OCI-M1 (cell line): ENCODE data around the gene SCARB1.
A peak's percentile ranks its signal among the peaks of the same experiment; 100 is the strongest.

Source experiments
- DNase-seq: peaks from one replicate; lab custom pipeline; 2025; lab: John Stamatoyannopoulos, UW

The SCARB1 gene

GRCh38 chr12:124730455-124730932 is 133.2 kb downstream of the SCARB1 start:
- no peak for DNase-seq

- peak; percentile 46 for DNase-seq
Observed at GRCh38 chr12:124727922-124728321, 135.7 kb downstream of the SCARB1 start.

- peak; percentile 94 for DNase-seq
Observed at GRCh38 chr12:124727264-124727800, 136.3 kb downstream of the SCARB1 start.
